OCI-LY3 (cell line): ENCODE results near the gene MSMO1.

Source experiments
- H2AFZ ChIP-seq: fragments of 200-600, 300-600 bp; shearing (Covaris generic); 2 replicates; pipeline ENCODE4 v1.6.0; 2014; ENCODE audit warnings: antibody characterized with exemption, low read depth, low read length
- H3K27ac ChIP-seq: fragments of 200-600, 300-600 bp; sonication (generic); 2 replicates; pipeline ENCODE4 v1.5.1; 2014; ENCODE audit warnings: mild to moderate bottlenecking, low read length, moderate library complexity, mixed read lengths
- H3K27me3 ChIP-seq: fragments of 200-600, 300-600 bp; sonication (generic); 2 replicates; pipeline ENCODE4 v1.6.1; 2014; ENCODE audit warnings: low read depth, low read length, mixed read lengths
- H3K36me3 ChIP-seq: fragments of 200-600, 300-600 bp; sonication (generic); replicated peaks from 2 replicates; pipeline ENCODE3; 2014; ENCODE audit warnings: low read depth, low read length, mixed read lengths
- H3K4me1 ChIP-seq: fragments of 300-600, 200-600 bp; sonication (generic); 2 replicates; pipeline ENCODE4 v1.6.1; 2014; ENCODE audit warnings: low read length, mixed read lengths
- H3K4me2 ChIP-seq: fragments of 200-600, 300-600 bp; sonication (generic); 2 replicates; pipeline ENCODE4 v1.6.1; 2014; ENCODE audit warnings: low read length, mixed read lengths
- H3K4me3 ChIP-seq: fragments of 300-600, 200-600 bp; sonication (generic); 2 replicates; pipeline ENCODE4 v1.5.1; 2014; ENCODE audit warnings: antibody characterized with exemption, mild to moderate bottlenecking, low read length, moderate library complexity
- H3K79me2 ChIP-seq: fragments of 300-600, 200-600 bp; shearing (Covaris generic); 2 replicates; pipeline ENCODE4 v1.6.1; 2014; ENCODE audit warnings: mild to moderate bottlenecking, low read length, mixed read lengths
- H3K9ac ChIP-seq: fragments of 300-600, 200-600 bp; shearing (Covaris generic); 2 replicates; pipeline ENCODE4 v1.6.0; 2014; ENCODE audit warnings: mild to moderate bottlenecking, low read length, moderate library complexity
- H3K9me3 ChIP-seq: fragments of 200-600, 300-600 bp; shearing (Covaris generic); 2 replicates; pipeline ENCODE4 v1.6.1; 2014; ENCODE audit warnings: low read length, mixed read lengths; ENCODE audit not compliant: insufficient read depth
- H4K20me1 ChIP-seq: fragments of 200-600, 300-600 bp; sonication (generic); 2 replicates; pipeline ENCODE4 v1.6.1; 2016; ENCODE audit warnings: low read length, mixed read lengths; ENCODE audit not compliant: insufficient read depth
- CTCF ChIP-seq: fragments of 200-600, 300-600 bp; sonication (generic); IDR thresholded peaks from 2 replicates; pipeline ENCODE4 v1.5.1; 2014; ENCODE audit warnings: antibody characterized with exemption, low read length, low read depth
- EZH2phosphoT487 ChIP-seq: fragments of 200-600 bp; shearing (Covaris generic); IDR thresholded peaks from 2 replicates; pipeline ENCODE4 v1.6.1; 2018; ENCODE audit warnings: antibody characterized with exemption, mixed run types, low read depth

The MSMO1 gene

GRCh38 chr4:165368114-165368513 is 40.6 kb downstream of the MSMO1 start:
- H3K4me1 ChIP-seq: no peaks in the 10 kb centered on the region

GRCh38 chr4:165368567-165368966 is 41.1 kb downstream of the MSMO1 start:
- no peaks in the 10 kb centered on the region for H4K20me1 ChIP-seq
- no peak overlapping the region for H3K4me2 ChIP-seq
- no peak overlapping the region for H2AFZ ChIP-seq
- no peaks in the 10 kb centered on the region for H3K79me2 ChIP-seq
- H3K4me3 ChIP-seq: no peak overlapping the region
- no peaks in the 10 kb centered on the region for H3K27me3 ChIP-seq
- H3K9ac ChIP-seq: no peak overlapping the region
- H3K36me3 ChIP-seq: no peaks in the 10 kb centered on the region
- no peaks in the 10 kb centered on the region for H3K4me1 ChIP-seq
- no peak overlapping the region for H3K27ac ChIP-seq
- H3K9me3 ChIP-seq: no peaks in the 10 kb centered on the region
- TF ChIP-seq CTCF (no peak), EZH2phosphoT487 (no peak)

More at GRCh38 chr4:165368114-165368513, 40.6 kb downstream of the MSMO1 start:
- TF ChIP-seq CTCF (no peak), EZH2phosphoT487 (no peak)
- no peaks in the 10 kb centered on the region for H3K27me3 ChIP-seq
- no peaks in the 10 kb centered on the region for H4K20me1 ChIP-seq
- no peak overlapping the region for H3K4me3 ChIP-seq
- no peak overlapping the region for H3K4me2 ChIP-seq
- H3K9me3 ChIP-seq: no peaks in the 10 kb centered on the region
- no peaks in the 10 kb centered on the region for H3K36me3 ChIP-seq
- no peak overlapping the region for H2AFZ ChIP-seq
- H3K79me2 ChIP-seq: no peaks in the 10 kb centered on the region
- H3K9ac ChIP-seq: no peak overlapping the region
- no peak overlapping the region for H3K27ac ChIP-seq

- Histone ChIP-seq H3K9ac (no peak overlapping the region), H3K4me3 (no peak overlapping the region), H4K20me1 (no peaks in the 10 kb centered on the region), H3K27ac (no peak overlapping the region), H2AFZ (no peak overlapping the region), H3K4me1 (no peaks in the 10 kb centered on the region), H3K9me3 (no peaks in the 10 kb centered on the region), H3K36me3 (no peaks in the 10 kb centered on the region), H3K27me3 (no peaks in the 10 kb centered on the region), H3K79me2 (no peaks in the 10 kb centered on the region), H3K4me2 (no peak overlapping the region)
- TF ChIP-seq CTCF: no peak
- no peak for TF ChIP-seq EZH2phosphoT487
Measured at GRCh38 chr4:165369522-165369921, 42.1 kb downstream of the MSMO1 start.

- H3K27me3 ChIP-seq: no peaks in the 10 kb centered on the region
- H3K79me2 ChIP-seq: no peaks in the 10 kb centered on the region
- H4K20me1 ChIP-seq: no peaks in the 10 kb centered on the region
- H2AFZ ChIP-seq: no peak overlapping the region
- no peaks in the 10 kb centered on the region for H3K36me3 ChIP-seq
- H3K27ac ChIP-seq: no peak overlapping the region
- TF ChIP-seq CTCF: no peak
- no peak for TF ChIP-seq EZH2phosphoT487
- H3K9ac ChIP-seq: no peak overlapping the region
- no peak overlapping the region for H3K4me3 ChIP-seq
- H3K9me3 ChIP-seq: no peaks in the 10 kb centered on the region
- H3K4me1 ChIP-seq: no peaks in the 10 kb centered on the region
- no peak overlapping the region for H3K4me2 ChIP-seq
Measured at GRCh38 chr4:165370530-165370929, 43.1 kb downstream of the MSMO1 start.
